HCT116 (cell line): ENCODE results near the gene RNF126.

Experiments
- EZH2 ChIP-seq: fragments of 200-600 bp; sonication (generic); IDR thresholded peaks from 2 replicates; pipeline ENCODE4 v1.6.1; 2017; ENCODE audit warnings: antibody characterized with exemption, mixed run types
- POLR2A ChIP-seq: IDR thresholded peaks from 2 replicates; pipeline ENCODE4 v1.7.0; 2011; ENCODE audit warnings: borderline replicate concordance; ENCODE audit not compliant: insufficient read depth, insufficient read length; ENCODE audit errors: extremely low read depth
- TF ChIP-seq, protein P1 (sequence below), 3 experiments: fragments of 200-600 bp in 1 of 3; sonication (generic) in 1 of 3; IDR thresholded peaks in 2 of 3; conservative IDR thresholded peaks in 1 of 3; 2 replicates each; pipeline ENCODE4 v1.5.1; 2012 to 2017; ENCODE audit warnings: low read depth in 2 of 3, low read length in 2 of 3, antibody characterized with exemption in 1 of 3, borderline replicate concordance in 1 of 3, control low read depth in 1 of 3, mild to moderate bottlenecking in 1 of 3, mixed read lengths in 1 of 3, mixed run types in 1 of 3, moderate library complexity in 1 of 3; ENCODE audit not compliant: insufficient read depth in 1 of 3

DNA sequence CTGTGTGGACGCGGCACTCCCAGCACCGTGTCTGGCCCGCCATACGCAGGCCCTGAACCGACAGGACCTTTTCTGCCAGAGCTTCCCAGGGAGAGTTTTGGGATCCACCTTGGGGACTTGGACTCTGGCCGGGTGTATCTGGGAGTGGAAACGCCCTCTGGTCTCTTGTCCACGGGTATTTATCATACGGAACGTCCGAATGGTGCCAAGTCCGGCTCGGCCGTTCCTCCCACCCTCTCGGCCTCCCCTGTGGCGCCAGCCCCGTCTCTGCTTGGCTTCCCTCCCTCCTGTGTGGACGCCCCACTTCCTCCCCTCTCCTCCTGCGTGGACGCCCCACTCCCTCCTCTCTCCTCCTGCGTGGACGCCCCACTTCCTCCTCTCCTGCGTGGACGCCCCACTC, 61.2 kb downstream of the RNF126 start:
- TF ChIP-seq, protein P1, sequence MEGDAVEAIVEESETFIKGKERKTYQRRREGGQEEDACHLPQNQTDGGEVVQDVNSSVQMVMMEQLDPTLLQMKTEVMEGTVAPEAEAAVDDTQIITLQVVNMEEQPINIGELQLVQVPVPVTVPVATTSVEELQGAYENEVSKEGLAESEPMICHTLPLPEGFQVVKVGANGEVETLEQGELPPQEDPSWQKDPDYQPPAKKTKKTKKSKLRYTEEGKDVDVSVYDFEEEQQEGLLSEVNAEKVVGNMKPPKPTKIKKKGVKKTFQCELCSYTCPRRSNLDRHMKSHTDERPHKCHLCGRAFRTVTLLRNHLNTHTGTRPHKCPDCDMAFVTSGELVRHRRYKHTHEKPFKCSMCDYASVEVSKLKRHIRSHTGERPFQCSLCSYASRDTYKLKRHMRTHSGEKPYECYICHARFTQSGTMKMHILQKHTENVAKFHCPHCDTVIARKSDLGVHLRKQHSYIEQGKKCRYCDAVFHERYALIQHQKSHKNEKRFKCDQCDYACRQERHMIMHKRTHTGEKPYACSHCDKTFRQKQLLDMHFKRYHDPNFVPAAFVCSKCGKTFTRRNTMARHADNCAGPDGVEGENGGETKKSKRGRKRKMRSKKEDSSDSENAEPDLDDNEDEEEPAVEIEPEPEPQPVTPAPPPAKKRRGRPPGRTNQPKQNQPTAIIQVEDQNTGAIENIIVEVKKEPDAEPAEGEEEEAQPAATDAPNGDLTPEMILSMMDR (IDR thresholded peaks at IDR 0.05 in 2 of 3, conservative IDR thresholded peaks at IDR 0.05 in 1 of 3; ENCODE audit: borderline replicate concordance in 1 of 3, insufficient read depth in 1 of 3, low read depth in 2 of 3, low read length in 2 of 3), result no peak
- TF ChIP-seq EZH2 (no peak), POLR2A (no peak)
